GM12878 (cell line): ENCODE measurements around the gene TSEN54. TPM values are rescaled to one million over a fixed set of nuclear protein-coding genes. Genes with fewer than 3 reads are reported as not detected.

Experiments
- ATAC-seq: fragments of 200-7000 bp; cut with Tn5 transposase; 3 replicates; pipeline ENCODE4 v1.9.1; 2020; ENCODE audit warnings: mild to moderate bottlenecking, moderate library complexity
- BruUV-seq: library from RNA; stranded (reverse); fragments of 400-500 nt; replicated peaks from 2 replicates; lab custom pipeline; 2021; lab: Mats Ljungman, UMichigan
- CTCF ChIA-PET: fragments of 300-600 bp; sonication (Branson Sonifier 250); formaldehyde crosslinking; extraction: SDS; loops from one replicate; lab custom pipeline; 2021; ENCODE audit warnings: inconsistent platforms; lab: Yijun Ruan, JAX
- POLR2A ChIA-PET: fragments of 350-600 bp; formaldehyde crosslinking; extraction: SDS; loops from one replicate; lab custom pipeline; 2021; ENCODE audit warnings: inconsistent platforms; lab: Charles Lee
- RAD21 ChIA-PET: fragments of 300-600 bp; sonication (Branson Sonifier 250); formaldehyde crosslinking; loops from one replicate; lab custom pipeline; 2023; ENCODE audit warnings: antibody characterized with exemption; ENCODE audit not compliant: unreplicated experiment; lab: Charles Lee
- SMC1A ChIA-PET: fragments of 300-600 bp; sonication (Branson Sonifier 250); formaldehyde crosslinking; loops from one replicate; lab custom pipeline; 2023; ENCODE audit not compliant: unreplicated experiment, uncharacterized antibody; lab: Charles Lee
- DNase-seq: peaks from one replicate; pipeline ENCODE4 v3.0.0-alpha.2; 2011; ENCODE audit warnings: low read depth, low spot score
- FAIRE-seq: peaks from 3 replicates; lab custom pipeline; 2011; peaks lifted over from hg19 to GRCh38; lab: Jason Lieb, UNC
- H2AFZ ChIP-seq: 2 replicates; pipeline ENCODE4 v1.6.0; 2011; ENCODE audit warnings: low read depth, low read length, control low read depth; ENCODE audit not compliant: control insufficient read depth
- H3K27ac ChIP-seq: 2 replicates; pipeline ENCODE4 v1.5.1; 2011; ENCODE audit warnings: control low read depth; ENCODE audit not compliant: control insufficient read depth, insufficient read depth
- H3K27me3 ChIP-seq, 2 experiments: replicated peaks in 1 of 2; 2 replicates each; pipeline versions ENCODE4 v1.6.0 to v1.6.1; 2011; ENCODE audit warnings: low read length in 1 of 2; ENCODE audit not compliant: control insufficient read depth in 2 of 2, insufficient read depth in 2 of 2
- H3K36me3 ChIP-seq, 2 experiments: 2 replicates each; pipeline ENCODE4 v1.5.1; 2011; ENCODE audit warnings: low read length in 1 of 2; ENCODE audit not compliant: control insufficient read depth in 2 of 2, insufficient read depth in 2 of 2
- H3K4me1 ChIP-seq: 2 replicates; pipeline ENCODE4 v1.6.1; 2011; ENCODE audit warnings: mild to moderate bottlenecking, low read length, moderate library complexity, mixed read lengths; ENCODE audit not compliant: control insufficient read depth, insufficient read depth
- H3K4me2 ChIP-seq: 2 replicates; pipeline ENCODE4 v1.6.0; 2011; ENCODE audit warnings: control low read depth; ENCODE audit not compliant: control insufficient read depth, insufficient read depth
- H3K4me3 ChIP-seq: fragments of 200-600 bp; sonication (generic); 2 replicates; pipeline ENCODE4 v1.5.1; 2016
- H3K79me2 ChIP-seq: 2 replicates; pipeline ENCODE4 v1.6.0; 2011; ENCODE audit warnings: low read length; ENCODE audit not compliant: control insufficient read depth, insufficient read depth
- H3K9ac ChIP-seq: 2 replicates; pipeline ENCODE4 v1.8.0; 2011; ENCODE audit warnings: low read length, control low read depth, mixed read lengths; ENCODE audit not compliant: control insufficient read depth, insufficient read depth
- H3K9me3 ChIP-seq: replicated peaks from 3 replicates; pipeline ENCODE4 v1.5.1; 2011; ENCODE audit warnings: mild to moderate bottlenecking, low read length; ENCODE audit not compliant: control insufficient read depth, insufficient read depth
- H4K20me1 ChIP-seq: 2 replicates; pipeline ENCODE4 v1.6.0; 2011; ENCODE audit not compliant: control insufficient read depth, insufficient read depth
- ASH2L ChIP-seq: fragments of 300-600, 200-600 bp; sonication (generic); IDR thresholded peaks from 2 replicates; pipeline ENCODE4 v1.6.1; 2017; ENCODE audit warnings: low read depth, mild to moderate bottlenecking, borderline replicate concordance
- E2F8 ChIP-seq: fragments of 450-650 bp; IDR thresholded peaks from 2 replicates; pipeline ENCODE4 v1.6.1; 2018; ENCODE audit warnings: mild to moderate bottlenecking, low read depth, moderate library complexity; ENCODE audit not compliant: partially characterized antibody
- RELA ChIP-seq: fragments of 450-650 bp; IDR thresholded peaks from 2 replicates; pipeline ENCODE4 v1.8.0; 2014; ENCODE audit warnings: borderline replicate concordance; ENCODE audit not compliant: partially characterized antibody
- WGBS: methylation state at CpG from one replicate; pipeline ENCODE4 v1.1.6; 2016; ENCODE audit warnings: low lambda C conversion rate; ENCODE audit not compliant: insufficient replicate concordance, insufficient coverage; ENCODE audit errors: missing lambda C conversion rate; 5-methylcytosine and 5-hydroxymethylcytosine counted together
- in situ Hi-C: fragments of 300-500 bp; cut with MboI; formaldehyde crosslinking; loops from 9 replicates; pipeline ENCODE4 v1.14.3; 2018; ENCODE audit warnings: mixed read lengths
- intact Hi-C: fragments of 100-400 bp; cut with micrococcal nuclease; formaldehyde crosslinking; loops from one replicate; pipeline ENCODE4 v1.14.2; 2022; ENCODE audit not compliant: unreplicated experiment
- polyA plus RNA-seq, 11 experiments: library from polyadenylated mRNA; depleted of rRNA in 4 of 11; unstranded in 6 of 11; stranded (reverse) in 5 of 11; fragments of >200 nt; fragmentation: Nextera tagmentation in 4 of 11; fragmentation: Illumina TruSeq in 1 of 11; extraction: Ambion mirVana in 4 of 11; extraction: Trizol in 1 of 11; gene quantifications; 1 replicate in 1 of 11; 2 replicates in 10 of 11; pipeline versions ENCODE4 v1.2.1 to v1.2.3, GENCODE V29; 2011 to 2016; ENCODE audit warnings: inconsistent platforms in 2 of 11, missing spikeins in 2 of 11, low read depth in 1 of 11
- total RNA-seq, 4 experiments: library from RNA; depleted of rRNA in 3 of 4; stranded (reverse); fragments of >200 nt in 3 of 4; fragmentation: Illumina TruSeq in 1 of 4; extraction: Trizol in 1 of 4; gene quantifications; 2 replicates each; pipeline versions ENCODE4 v1.2.1 to v1.2.3, GENCODE V29; 2013 to 2021

Gene TSEN54
- total and polyA plus RNA-seq, 10 of the 15 experiments (the other 5 are each of a cell fraction or from before 2014, with no cell fraction given): 7.1 to 48.0 (median 41.1) TPM

- peaks cover 8% of the 10 kb centered on the region for H3K79me2 ChIP-seq
- H3K9me3 ChIP-seq: no peaks in the 10 kb centered on the region
- SMC1A ChIA-PET: no interaction called here
- in situ Hi-C loops: no loop called here
- no peak for DNase-seq
- H4K20me1 ChIP-seq: no peaks in the 10 kb centered on the region
- H3K27me3 ChIP-seq: peaks cover 0 to 6% of the 10 kb centered on the region in 2 experiments; a peak in 2 of 4 replicates
- no peak overlapping the region for H3K9ac ChIP-seq
- no peak overlapping the region for H3K27ac ChIP-seq
- RAD21 ChIA-PET: no interaction called here
- TF ChIP-seq E2F8: no peak
- TF ChIP-seq ASH2L: no peak
- no peak for TF ChIP-seq RELA
- TF ChIP-seq, all 136 proteins: peak for 0
- BruUV-seq: no TSS peak
- ChIA-PET POLR2A (no interaction called here), CTCF (no interaction called here)
- intact Hi-C loops: no loop called here
- Histone ChIP-seq H2AFZ (no peak overlapping the region), H3K4me1 (peaks cover 26% of the 10 kb centered on the region), H3K4me3 (no peak overlapping the region), H3K36me3 (peaks cover 0 to 2% of the 10 kb centered on the region in 2 experiments; a peak in 3 of 4 replicates), H3K4me2 (no peak overlapping the region)
- no peak for ATAC-seq
- 94% methylated on average over 33 of the region's 33 CpGs for WGBS
- no peak for FAIRE-seq
Measured at GRCh38 chr17:75521951-75522727, 5.8 kb downstream of the TSEN54 start.
